GM13977 (cell line): ENCODE data around the gene PDSS2.

Experiments
- DNase-seq: peaks from one replicate; pipeline ENCODE4 v3.0.0; 2012; ENCODE audit warnings: low spot score
- in situ Hi-C: fragments of 300-500 bp; cut with MboI; formaldehyde crosslinking; loops from one replicate; pipeline ENCODE4 v1.12.0; 2022; ENCODE audit warnings: low sequenced_read_pairs, low pct_unique_long_range_greater_than_20kb, mixed read lengths, inconsistent platforms; ENCODE audit not compliant: unreplicated experiment
- TF ChIP-seq, protein P1 (sequence below): IDR thresholded peaks from 2 replicates; pipeline ENCODE4 v1.5.1; 2012; ENCODE audit warnings: mild to moderate bottlenecking, control low read depth; ENCODE audit not compliant: insufficient read depth; ENCODE audit errors: extremely low read depth, missing control alignments

Gene PDSS2

DNA sequence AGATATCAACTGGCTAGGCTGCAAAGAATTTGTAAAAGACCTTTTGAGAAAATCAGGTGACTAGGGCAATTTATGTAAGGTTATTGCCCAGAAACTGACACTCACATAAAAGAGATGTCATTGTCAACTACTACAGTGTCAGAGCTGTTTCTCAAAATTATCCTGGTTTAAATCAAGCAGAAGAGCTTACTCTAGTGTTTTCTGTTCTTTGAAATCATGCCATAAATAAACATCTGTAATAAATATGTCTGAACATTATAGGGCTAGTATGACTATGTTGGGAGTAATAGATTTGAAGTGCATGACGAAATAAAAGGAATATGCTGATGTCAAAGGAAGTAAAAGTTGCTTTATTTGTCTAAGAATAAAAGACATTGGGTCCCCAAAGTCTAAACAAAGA lies 11.0 kb upstream of the PDSS2 start:
- no peak for DNase-seq
- in situ Hi-C loops: no loop called here
- TF ChIP-seq, protein P1, sequence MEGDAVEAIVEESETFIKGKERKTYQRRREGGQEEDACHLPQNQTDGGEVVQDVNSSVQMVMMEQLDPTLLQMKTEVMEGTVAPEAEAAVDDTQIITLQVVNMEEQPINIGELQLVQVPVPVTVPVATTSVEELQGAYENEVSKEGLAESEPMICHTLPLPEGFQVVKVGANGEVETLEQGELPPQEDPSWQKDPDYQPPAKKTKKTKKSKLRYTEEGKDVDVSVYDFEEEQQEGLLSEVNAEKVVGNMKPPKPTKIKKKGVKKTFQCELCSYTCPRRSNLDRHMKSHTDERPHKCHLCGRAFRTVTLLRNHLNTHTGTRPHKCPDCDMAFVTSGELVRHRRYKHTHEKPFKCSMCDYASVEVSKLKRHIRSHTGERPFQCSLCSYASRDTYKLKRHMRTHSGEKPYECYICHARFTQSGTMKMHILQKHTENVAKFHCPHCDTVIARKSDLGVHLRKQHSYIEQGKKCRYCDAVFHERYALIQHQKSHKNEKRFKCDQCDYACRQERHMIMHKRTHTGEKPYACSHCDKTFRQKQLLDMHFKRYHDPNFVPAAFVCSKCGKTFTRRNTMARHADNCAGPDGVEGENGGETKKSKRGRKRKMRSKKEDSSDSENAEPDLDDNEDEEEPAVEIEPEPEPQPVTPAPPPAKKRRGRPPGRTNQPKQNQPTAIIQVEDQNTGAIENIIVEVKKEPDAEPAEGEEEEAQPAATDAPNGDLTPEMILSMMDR: no peak

DNA sequence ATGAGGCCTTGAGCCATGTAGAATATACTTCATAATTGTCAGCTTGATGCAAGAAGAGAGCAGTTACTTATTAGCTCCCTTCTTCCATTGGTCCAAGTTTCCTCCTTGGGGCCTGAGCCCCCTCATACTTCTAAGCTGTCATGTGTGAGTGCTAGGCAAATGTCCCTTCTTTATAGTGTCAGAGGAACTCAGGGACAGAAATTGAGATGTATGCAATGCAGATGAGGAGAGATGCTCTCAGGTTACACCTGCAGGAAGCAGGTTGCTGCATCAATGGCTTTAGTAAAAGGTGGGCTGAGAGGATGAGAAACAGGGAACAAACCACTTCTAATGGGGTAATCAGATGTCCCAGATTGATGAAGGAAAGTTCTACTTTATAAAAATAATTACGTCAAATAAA lies 6.7 kb upstream of the PDSS2 start:
- DNase-seq: no peak
- in situ Hi-C loops: no loop called here
- TF ChIP-seq, protein P1: no peak

DNA sequence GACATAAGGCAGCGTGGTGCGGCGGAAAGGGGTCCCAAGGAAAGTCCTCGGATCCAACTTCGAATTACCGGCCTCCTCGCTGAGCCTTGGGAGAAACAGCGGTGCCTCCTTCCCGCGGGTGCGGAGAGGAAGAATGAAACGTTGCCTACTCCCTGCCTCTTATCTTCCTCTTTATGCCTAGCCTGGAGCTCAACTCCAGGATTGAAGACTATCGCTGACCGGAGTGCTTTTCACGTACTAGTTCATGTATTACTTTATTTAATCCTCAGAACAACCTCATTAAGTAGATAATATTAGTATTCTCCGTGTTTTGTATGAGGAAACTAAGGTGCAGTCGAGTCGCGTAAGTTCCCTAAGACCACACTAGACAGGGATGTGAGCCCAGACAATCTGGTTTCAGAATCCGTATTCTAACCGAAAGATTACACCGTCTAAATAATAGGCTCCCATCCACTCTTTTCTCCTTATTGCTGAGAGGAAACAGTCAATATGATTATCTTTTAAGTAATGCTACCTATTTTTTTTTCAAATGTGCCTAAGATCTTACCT lies 793 bp upstream of the PDSS2 start:
- in situ Hi-C loops: no loop called here
- DNase-seq: no peak
- TF ChIP-seq, protein P1: no peak

DNA sequence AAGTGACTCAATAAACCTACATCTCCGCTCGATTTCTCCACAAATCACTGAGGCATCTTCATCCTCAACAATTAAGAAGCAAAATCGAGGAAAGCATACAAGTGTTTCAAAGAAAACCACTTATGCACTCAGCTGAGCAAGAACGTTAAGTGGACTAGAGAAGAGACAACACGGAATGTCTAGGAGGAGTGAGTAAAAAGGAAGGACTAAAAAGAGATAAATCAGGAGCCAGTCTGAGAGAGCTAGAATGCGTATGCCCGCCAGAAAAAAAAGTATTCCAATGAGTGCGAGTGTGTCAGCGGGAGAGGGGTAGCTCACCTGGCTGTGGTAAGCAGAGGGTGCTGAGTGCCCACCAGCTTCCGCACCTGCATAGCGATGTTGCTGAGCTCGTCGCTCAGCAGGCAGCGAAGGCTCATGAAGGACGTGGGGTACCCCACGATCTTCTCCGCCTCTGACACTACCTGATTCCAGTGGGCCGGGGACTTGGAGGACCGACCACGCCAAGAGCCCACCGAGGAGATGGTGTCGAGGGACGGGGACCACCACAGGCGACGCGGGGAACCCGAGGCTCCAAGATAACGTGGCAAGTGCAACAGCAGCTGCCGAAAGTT lies 587 bp downstream of the PDSS2 start:
- TF ChIP-seq, protein P1: no peak

DNA sequence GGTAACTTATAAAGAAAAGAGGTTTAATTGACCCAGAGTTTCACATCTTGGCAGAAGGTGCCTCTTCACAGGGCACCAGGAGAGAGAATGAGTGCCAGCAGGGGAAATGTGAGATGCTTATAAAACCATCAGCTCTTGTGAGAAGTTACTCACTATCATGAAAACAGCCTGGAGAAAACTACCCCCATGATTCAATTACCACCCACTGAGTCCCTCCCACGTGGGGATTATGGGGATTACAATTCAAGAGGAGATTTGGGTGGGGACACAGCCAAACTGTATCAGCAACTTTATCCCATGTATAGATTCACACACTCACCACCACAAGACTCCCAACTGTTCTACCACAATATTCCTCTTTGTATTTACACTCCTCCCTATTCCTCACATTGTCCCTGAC lies 10.6 kb downstream of the PDSS2 start:
- TF ChIP-seq, protein P1: no peak
- in situ Hi-C loops: no loop called here
- DNase-seq: no peak

More for the DNA sequence above, 587 bp downstream of the PDSS2 start:
- in situ Hi-C loops: no loop called here
- peak; percentile 32 for DNase-seq

DNA sequence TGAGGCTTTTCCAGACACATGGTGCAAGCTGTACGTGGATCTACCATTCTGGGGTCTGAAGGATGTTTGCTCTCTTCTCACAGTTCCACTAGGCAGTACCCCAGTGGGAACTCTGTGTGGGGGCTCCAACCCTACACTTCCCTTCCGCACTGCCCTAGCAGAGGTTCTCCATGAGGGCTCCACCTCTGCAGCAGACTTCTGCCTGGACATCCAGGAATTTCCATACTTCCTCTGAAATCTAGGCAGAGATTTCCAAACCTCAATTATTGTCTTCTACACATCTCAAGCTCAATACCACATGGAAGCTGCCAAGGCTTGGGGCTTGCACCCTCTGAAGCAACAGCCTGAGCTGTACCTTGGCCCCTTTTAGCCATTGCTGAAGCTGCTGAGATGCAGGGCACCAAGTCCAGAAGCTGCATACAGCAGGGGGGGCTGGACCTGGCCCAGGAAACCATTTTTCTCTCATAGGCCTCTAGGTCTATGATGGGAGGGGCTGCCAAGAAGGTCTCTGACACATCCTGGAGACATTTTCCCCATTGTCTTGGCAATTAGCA lies 11.6 kb downstream of the PDSS2 start:
- no peak for DNase-seq
- in situ Hi-C loops: no loop called here

More for the DNA sequence above, 11.6 kb downstream of the PDSS2 start:
- TF ChIP-seq, protein P1: no peak
